Right lobe of liver (tissue), 6 donors: ENCODE measurements around the gene PTAR1. TPM values are rescaled to one million over a fixed set of nuclear protein-coding genes. Genes with fewer than 3 reads are reported as not detected.

Source experiments
- ATAC-seq, 4 donors: fragments of 200-7000 bp; cut with Tn5 transposase; one replicate each; pipeline ENCODE4 v1.9.1; 2020; ENCODE audit warnings: mild to moderate bottlenecking in 4 of 4, moderate library complexity in 4 of 4
- DNase-seq, 3 donors: peaks; one replicate each; pipeline ENCODE4 v3.0.0-alpha.2; 2020
- H3K27ac ChIP-seq, 3 donors: fragments of 200-600 bp; one replicate each; pipeline ENCODE4 v1.8.0; 2022
- H3K27me3 ChIP-seq, 2 donors: fragments of 200-600 bp; one replicate each; pipeline ENCODE4 v1.8.0; 2022
- H3K36me3 ChIP-seq, 4 donors: fragments of 200-600 bp; sonication (generic) in 1 of 4; one replicate each; pipeline versions ENCODE4 v1.5.1 to v1.8.0; 2017 to 2022; ENCODE audit warnings: control low read depth in 1 of 4
- H3K4me1 ChIP-seq, 4 donors: fragments of 200-600 bp; sonication (generic) in 1 of 4; one replicate each; pipeline versions ENCODE4 v1.5.1 to v1.8.0; 2017 to 2022; ENCODE audit warnings: control low read depth in 1 of 4
- H3K4me3 ChIP-seq, 3 donors: fragments of 200-600 bp; one replicate each; pipeline ENCODE4 v1.8.0; 2022
- H3K9me3 ChIP-seq, 4 donors: fragments of 200-600 bp; sonication (generic) in 1 of 4; one replicate each; pipeline versions ENCODE4 v1.5.1 to v1.8.0; 2017 to 2022; ENCODE audit warnings: control low read depth in 1 of 4
- CTCF ChIP-seq, 4 donors: fragments of 200-600 bp in 3 of 4; fragments of 450-650 bp in 1 of 4; IDR thresholded peaks; one replicate each; pipeline versions ENCODE4 v1.5.1 to v1.8.0; 2016 to 2022; ENCODE audit warnings: antibody characterized with exemption in 4 of 4, mild to moderate bottlenecking in 2 of 4
- POLR2A ChIP-seq: fragments of 450-650 bp; IDR thresholded peaks from one replicate; pipeline ENCODE4 v1.6.1; 2017; ENCODE audit warnings: antibody characterized with exemption, mild to moderate bottlenecking
- WGBS: methylation state at CpG from one replicate; pipeline ENCODE4 v1.1.6; 2018; ENCODE audit warnings: low coverage, low lambda C conversion rate; ENCODE audit not compliant: insufficient coverage; ENCODE audit errors: missing lambda C conversion rate; 5-methylcytosine and 5-hydroxymethylcytosine counted together
- intact Hi-C, 2 donors: fragments of 100-400 bp; cut with DNase I; formaldehyde crosslinking; loops; one replicate each; pipeline versions ENCODE4 v1.11.2 to v1.14.1; 2022
- total RNA-seq, 6 experiments: library from RNA; depleted of rRNA in 2 of 6; stranded (reverse); fragments of >200 nt in 2 of 6; fragmentation: NEBNext Ultra II Directional in 3 of 6; extraction: Animal tissue kit (Norgen Biotek cat#: 25700) in 3 of 6; gene quantifications; one replicate each; pipeline versions ENCODE4 v1.1.0 to v1.2.4, GENCODE V29; 2016 to 2023
- donor health status: DM: no; HTN: yes; CAD: no.
- donor health status: DM: no; HTN: no; CAD: no.
- donor health status: DM: no; HTN: no; CAD: no.
- donor health status: DM: no; HTN: yes; CAD: no.
- donor health status: DM: no; HTN: yes; CAD: no.

PTAR1 gene
- total RNA-seq, 6 experiments from 2014 or later = 21.5 to 33.3 (median 27.0) TPM

- Histone ChIP-seq H3K9me3 (no peaks in the 10 kb centered on the region), H3K4me3 (no peak overlapping the region), H3K4me1 (peaks cover 0 to 5% (median 2%) of the 10 kb centered on the region in 4 donors), H3K36me3 (no peaks in the 10 kb centered on the region), H3K27me3 (no peaks in the 10 kb centered on the region), H3K27ac (no peak overlapping the region)
- DNase-seq (no peak), ATAC-seq (no peak)
- intact Hi-C loops = loop anchor here in 1 of 2 donors (10.0 kb wide), 1 partner anchor 79 kb away; no protein-coding TSS in a partner anchor
- no peak for TF ChIP-seq POLR2A
- no peak for TF ChIP-seq CTCF (IDR thresholded peaks at IDR 0.05)
- WGBS = 88% methylated on average over 2 of the region's 3 CpGs
These were observed 84.2 kb downstream of the PTAR1 start for GRCh38 chr9:69675563-69675962.

- 71% methylated on average over 3 of the region's 3 CpGs for WGBS
- DNase-seq (no peak), ATAC-seq (no peak)
- H3K27ac ChIP-seq = no peak overlapping the region
- H3K27me3 ChIP-seq = no peaks in the 10 kb centered on the region
- TF ChIP-seq POLR2A (no peak), CTCF (IDR thresholded peaks at IDR 0.05) (no peak)
- no peaks in the 10 kb centered on the region for H3K36me3 ChIP-seq
- H3K4me1 ChIP-seq = peaks cover 0 to 5% (median 2%) of the 10 kb centered on the region in 4 donors
- H3K4me3 ChIP-seq = no peak overlapping the region
- no peaks in the 10 kb centered on the region for H3K9me3 ChIP-seq
- intact Hi-C loops = loop anchor here in 1 of 2 donors (10.0 kb wide), 1 partner anchor 80 kb away; no protein-coding TSS in a partner anchor
These were observed 84.9 kb downstream of the PTAR1 start for GRCh38 chr9:69674716-69675438.

- Histone ChIP-seq H3K27me3 (no peaks in the 10 kb centered on the region), H3K4me1 (peaks cover 0 to 5% (median 2%) of the 10 kb centered on the region in 4 donors), H3K27ac (no peak overlapping the region), H3K9me3 (no peaks in the 10 kb centered on the region), H3K36me3 (no peaks in the 10 kb centered on the region), H3K4me3 (no peak overlapping the region)
- intact Hi-C loops = loop anchor here in 1 of 2 donors (10.0 kb wide), 1 partner anchor 81 kb away; no protein-coding TSS in a partner anchor
- DNase-seq (no peak), ATAC-seq (no peak)
- TF ChIP-seq POLR2A = no peak
- no peak for TF ChIP-seq CTCF (IDR thresholded peaks at IDR 0.05)
- WGBS = 78% methylated on average over 11 of the region's 11 CpGs
These were observed 85.6 kb downstream of the PTAR1 start for GRCh38 chr9:69674112-69674685.

GRCh38 chr9:69673311-69673640 lies 86.5 kb downstream of the PTAR1 start:
- WGBS = 50% methylated on average over 6 of the region's 6 CpGs
- H3K4me1 ChIP-seq = peaks cover 0 to 5% (median 2%) of the 10 kb centered on the region in 4 donors
- no peaks in the 10 kb centered on the region for H3K9me3 ChIP-seq
- no peak for TF ChIP-seq CTCF (IDR thresholded peaks at IDR 0.05)
- TF ChIP-seq POLR2A = no peak
- H3K4me3 ChIP-seq = peak overlapping the region; percentile 61 to 76 (median 66)
- DNase-seq (no peak), ATAC-seq (no peak)
- no peaks in the 10 kb centered on the region for H3K27me3 ChIP-seq
- intact Hi-C loops = loop anchor here in 1 of 2 donors (10.0 kb wide), 1 partner anchor 82 kb away; no protein-coding TSS in a partner anchor
- H3K27ac ChIP-seq = peak overlapping the region; percentile 72 to 98 (median 91)
- H3K36me3 ChIP-seq = no peaks in the 10 kb centered on the region
